Keratinocyte (primary cell): ENCODE data around the gene CMTM8. TPM values are rescaled to one million over a fixed set of nuclear protein-coding genes. Genes with fewer than 3 reads are reported as not detected.

Experiments used
- DNase-seq: peaks from one replicate; pipeline ENCODE4 v3.0.0-alpha.2; 2011; ENCODE audit warnings: low read depth, missing footprints, low spot score
- FAIRE-seq: peaks from 2 replicates; lab custom pipeline; 2011; peaks lifted over from hg19 to GRCh38; lab: Jason Lieb, UNC
- H2AFZ ChIP-seq: 2 replicates; pipeline ENCODE4 v1.6.0; 2012; ENCODE audit warnings: low read length, control low read depth, inconsistent platforms; ENCODE audit not compliant: control insufficient read depth
- H3K27ac ChIP-seq: 2 replicates; pipeline ENCODE4 v1.5.1; 2011; ENCODE audit warnings: low read length; ENCODE audit not compliant: control insufficient read depth, insufficient read depth
- H3K27me3 ChIP-seq: 3 replicates; pipeline ENCODE4 v1.6.0; 2011; ENCODE audit warnings: low read length; ENCODE audit not compliant: control insufficient read depth, insufficient read depth; ENCODE audit errors: extremely low read depth
- H3K36me3 ChIP-seq, 2 experiments: 2 replicates in 1 of 2; 3 replicates in 1 of 2; pipeline ENCODE4 v1.5.1; 2011; ENCODE audit warnings: low read length in 2 of 2, mild to moderate bottlenecking in 1 of 2; ENCODE audit not compliant: control insufficient read depth in 2 of 2, insufficient read depth in 2 of 2; ENCODE audit errors: extremely low read depth in 1 of 2
- H3K4me1 ChIP-seq: 3 replicates; pipeline ENCODE4 v1.5.1; 2011; ENCODE audit warnings: low read length; ENCODE audit not compliant: control insufficient read depth, insufficient read depth; ENCODE audit errors: extremely low read depth
- H3K4me2 ChIP-seq: 3 replicates; pipeline ENCODE4 v1.6.0; 2011; ENCODE audit warnings: low read depth, low read length; ENCODE audit not compliant: control insufficient read depth, insufficient read depth; ENCODE audit errors: extremely low read depth
- H3K4me3 ChIP-seq, 3 experiments: fragments of 200-600 bp in 1 of 3; sonication (generic) in 1 of 3; 2 replicates in 2 of 3; 3 replicates in 1 of 3; pipeline ENCODE4 v1.5.1; 2011 to 2016; ENCODE audit warnings: low read length in 3 of 3, mild to moderate bottlenecking in 3 of 3, control low read depth in 2 of 3, inconsistent platforms in 1 of 3, low read depth in 1 of 3, mixed read lengths in 1 of 3, mixed run types in 1 of 3, moderate library complexity in 1 of 3; ENCODE audit not compliant: control insufficient read depth in 2 of 3, insufficient read depth in 2 of 3; ENCODE audit errors: extremely low read depth in 1 of 3
- H3K79me2 ChIP-seq: 2 replicates; pipeline ENCODE4 v1.6.0; 2012; ENCODE audit warnings: low read length; ENCODE audit not compliant: control insufficient read depth, insufficient read depth
- H3K9ac ChIP-seq: 3 replicates; pipeline ENCODE4 v1.6.0; 2011; ENCODE audit warnings: low read length; ENCODE audit not compliant: control insufficient read depth, insufficient read depth; ENCODE audit errors: extremely low read depth
- H3K9me1 ChIP-seq: 3 replicates; pipeline ENCODE4 v1.6.0; 2011; ENCODE audit warnings: low read length; ENCODE audit not compliant: control insufficient read depth, insufficient read depth; ENCODE audit errors: extremely low read depth
- H3K9me3 ChIP-seq: 2 replicates; pipeline ENCODE4 v1.5.1; 2012; ENCODE audit warnings: low read depth, low read length; ENCODE audit not compliant: control insufficient read depth
- H4K20me1 ChIP-seq: 3 replicates; pipeline ENCODE4 v1.6.0; 2011; ENCODE audit warnings: low read length; ENCODE audit not compliant: control insufficient read depth, insufficient read depth; ENCODE audit errors: extremely low read depth
- CTCF ChIP-seq, 3 experiments: IDR thresholded peaks in 1 of 3; conservative IDR thresholded peaks in 1 of 3; optimal IDR thresholded peaks in 1 of 3; 2 replicates in 2 of 3; 3 replicates in 1 of 3; pipeline versions ENCODE3 to v1.5.1; 2011; ENCODE audit warnings: low read length in 3 of 3, mild to moderate bottlenecking in 3 of 3, moderate library complexity in 2 of 3, control low read depth in 1 of 3, inconsistent platforms in 1 of 3; ENCODE audit not compliant: insufficient read depth in 2 of 3; ENCODE audit errors: extremely low read depth in 1 of 3
- EZH2 ChIP-seq: IDR thresholded peaks from one replicate; pipeline ENCODE4 v1.6.1; 2012; ENCODE audit warnings: inconsistent platforms, mild to moderate bottlenecking, low read length, moderate library complexity
- dilution Hi-C: fragments of 300-500 bp; cut with MboI; formaldehyde crosslinking; loops from one replicate; pipeline ENCODE4 v1.7.0; 2020; ENCODE audit warnings: low sequenced_read_pairs; ENCODE audit not compliant: extremely low pct_ligation_motif_present
- polyA plus RNA-seq, 5 experiments: library from polyadenylated mRNA; depleted of rRNA in 3 of 5; stranded (reverse) in 3 of 5; stranded (forward) in 1 of 5; unstranded in 1 of 5; fragments of >200 nt; gene quantifications; 1 replicate in 1 of 5; 2 replicates in 3 of 5; 3 replicates in 1 of 5; pipeline versions ENCODE4 v1.2.1 to v1.2.3, GENCODE V29; 2011 to 2012; ENCODE audit warnings: missing spikeins in 2 of 5, low read depth in 1 of 5, low replicate concordance in 1 of 5

CMTM8 gene
- polyA plus RNA-seq, 1 donor (not counting 4 experiments of a cell fraction or from before 2014, with no cell fraction given) = 1.6 TPM

- no peak for TF ChIP-seq CTCF (optimal IDR thresholded peaks at IDR 0.05 in 1 of 3, IDR thresholded peaks at IDR 0.05 in 1 of 3, conservative IDR thresholded peaks at IDR 0.05 in 1 of 3; ENCODE audit: extremely low read depth in 1 of 3, insufficient read depth in 2 of 3, low read length in 3 of 3)
- TF ChIP-seq EZH2 = no peak
Observed at GRCh38 chr3:32282578-32283154, 44.2 kb downstream of the CMTM8 start.

GRCh38 chr3:32283304-32283703, 44.8 kb downstream of the CMTM8 start:
- TF ChIP-seq CTCF (optimal IDR thresholded peaks at IDR 0.05 in 1 of 3, IDR thresholded peaks at IDR 0.05 in 1 of 3, conservative IDR thresholded peaks at IDR 0.05 in 1 of 3; ENCODE audit: extremely low read depth in 1 of 3, insufficient read depth in 2 of 3, low read length in 3 of 3) = no peak
- TF ChIP-seq EZH2 = no peak
- no peak overlapping the region for H3K9ac ChIP-seq
- H4K20me1 ChIP-seq = no peaks in the 10 kb centered on the region
- dilution Hi-C loops = no loop called here
- DNase-seq (no peak), FAIRE-seq (no peak)
- no peak overlapping the region for H3K4me2 ChIP-seq
- no peaks in the 10 kb centered on the region for H3K9me3 ChIP-seq
- H3K27me3 ChIP-seq = no peaks in the 10 kb centered on the region
- no peaks in the 10 kb centered on the region for H3K4me1 ChIP-seq
- no peak overlapping the region for H3K4me3 ChIP-seq
- no peak overlapping the region for H2AFZ ChIP-seq
- H3K36me3 ChIP-seq = no peaks in the 10 kb centered on the region
- H3K27ac ChIP-seq = no peak overlapping the region
- no peaks in the 10 kb centered on the region for H3K79me2 ChIP-seq
- H3K9me1 ChIP-seq = no peaks in the 10 kb centered on the region

More at GRCh38 chr3:32282578-32283154, 44.2 kb downstream of the CMTM8 start:
- dilution Hi-C loops = no loop called here
- Histone ChIP-seq H3K27ac (no peak overlapping the region), H2AFZ (no peak overlapping the region), H3K27me3 (no peaks in the 10 kb centered on the region), H3K36me3 (no peaks in the 10 kb centered on the region), H3K4me2 (no peak overlapping the region), H3K79me2 (no peaks in the 10 kb centered on the region), H3K9me1 (no peaks in the 10 kb centered on the region), H3K4me1 (no peaks in the 10 kb centered on the region), H3K9me3 (no peaks in the 10 kb centered on the region), H4K20me1 (no peaks in the 10 kb centered on the region), H3K4me3 (no peak overlapping the region), H3K9ac (no peak overlapping the region)
- FAIRE-seq = no peak
- no peak for DNase-seq
